Measurements from ENCODE around the gene RAB40A.

GRCh38 chrX:103536732-103537131 is 17.4 kb upstream of the RAB40A start:
- no peak for TF ChIP-seq CTCF (conservative IDR thresholded peaks at IDR 0.05)
- TF ChIP-seq EZH2 (IDR thresholded peaks at IDR 0.05; ENCODE audit: low read depth), result no peak

All from PC-9 (cell line).